ENCODE results near the gene CAV2.

- TF ChIP-seq CTCF (conservative IDR thresholded peaks at IDR 0.05; ENCODE audit: low read depth, low read length) (no peak), EZH2 (IDR thresholded peaks at IDR 0.05; ENCODE audit: borderline replicate concordance, low read depth, low read length, poor library complexity, severe bottlenecking) (no peak)
Observed at GRCh38 chr7:116497708-116498107, 1.8 kb upstream of the CAV2 start.
